Esophagus muscularis mucosa (tissue), 4 donors: Measurements from ENCODE around the gene FCER2. TPM values are rescaled to one million over a fixed set of nuclear protein-coding genes. Genes with fewer than 3 reads are reported as not detected.

ENCODE experiments used
- DNase-seq: peaks from one replicate; pipeline ENCODE4 v3.0.0-alpha.2; 2017; ENCODE audit errors: extremely low spot score
- H3K27ac ChIP-seq, 4 donors: fragments of 200-600 bp; sonication (generic); replicated peaks in 1 of 4; 1 replicate in 3 of 4; 2 replicates in 1 of 4; pipeline ENCODE4 v1.5.1; 2016 to 2019; ENCODE audit warnings: mild to moderate bottlenecking in 1 of 4
- H3K27me3 ChIP-seq, 4 donors: fragments of 200-600 bp; sonication (generic); one replicate each; pipeline versions ENCODE4 v1.5.1 to v1.6.0; 2016 to 2019
- H3K36me3 ChIP-seq, 4 donors: fragments of 200-600 bp; sonication (generic); one replicate each; pipeline ENCODE4 v1.5.1; 2016 to 2019
- H3K4me1 ChIP-seq, 4 donors: fragments of 200-600 bp; sonication (generic); one replicate each; pipeline ENCODE4 v1.5.1; 2016 to 2019
- H3K4me3 ChIP-seq, 4 donors: fragments of 200-600 bp; sonication (generic); 1 replicate in 2 of 4; 2 replicates in 2 of 4; pipeline ENCODE4 v1.5.1; 2016 to 2019; ENCODE audit warnings: mild to moderate bottlenecking in 4 of 4, moderate library complexity in 1 of 4
- H3K9me3 ChIP-seq, 4 donors: fragments of 200-600 bp; sonication (generic); 1 replicate in 3 of 4; 2 replicates in 1 of 4; pipeline ENCODE4 v1.5.1; 2016 to 2019
- EP300 ChIP-seq: sonication (generic); formaldehyde crosslinking; IDR thresholded peaks from one replicate; pipeline ENCODE4 v1.6.1; 2017; ENCODE audit warnings: antibody characterized with exemption
- POLR2A ChIP-seq: fragments of 450-650 bp; IDR thresholded peaks from one replicate; pipeline ENCODE4 v1.6.1; 2017; ENCODE audit warnings: antibody characterized with exemption, moderate library complexity, mild to moderate bottlenecking, low read depth
- POLR2AphosphoS5 ChIP-seq, 2 donors: sonication (generic); formaldehyde crosslinking; IDR thresholded peaks; one replicate each; pipeline ENCODE4 v1.6.1; 2017; ENCODE audit warnings: antibody characterized with exemption in 2 of 2
- WGBS: methylation state at CpG from one replicate; pipeline ENCODE4 v1.1.5; 2018; 5-methylcytosine and 5-hydroxymethylcytosine counted together
- intact Hi-C: fragments of 100-400 bp; cut with DNase I; formaldehyde crosslinking; loops from one replicate; pipeline ENCODE4 v1.15.1; 2023
- total RNA-seq, 4 donors: library from RNA; depleted of rRNA; stranded (reverse); fragments of >200 nt; gene quantifications; one replicate each; pipeline versions ENCODE4 v1.1.0 to v1.2.1, GENCODE V29; 2016
- TF ChIP-seq, protein P1 (sequence below), 3 experiments: fragments of 200-600 bp in 2 of 3; fragments of 450-650 bp in 1 of 3; sonication (generic) in 2 of 3; IDR thresholded peaks; one replicate each; pipeline ENCODE4 v1.5.1; 2017 to 2019; ENCODE audit warnings: antibody characterized with exemption in 3 of 3, mild to moderate bottlenecking in 2 of 3, moderate library complexity in 1 of 3

FCER2 gene
- total RNA-seq, 4 donors from 2014 or later, result 0.29 TPM; not detected in 3

DNA sequence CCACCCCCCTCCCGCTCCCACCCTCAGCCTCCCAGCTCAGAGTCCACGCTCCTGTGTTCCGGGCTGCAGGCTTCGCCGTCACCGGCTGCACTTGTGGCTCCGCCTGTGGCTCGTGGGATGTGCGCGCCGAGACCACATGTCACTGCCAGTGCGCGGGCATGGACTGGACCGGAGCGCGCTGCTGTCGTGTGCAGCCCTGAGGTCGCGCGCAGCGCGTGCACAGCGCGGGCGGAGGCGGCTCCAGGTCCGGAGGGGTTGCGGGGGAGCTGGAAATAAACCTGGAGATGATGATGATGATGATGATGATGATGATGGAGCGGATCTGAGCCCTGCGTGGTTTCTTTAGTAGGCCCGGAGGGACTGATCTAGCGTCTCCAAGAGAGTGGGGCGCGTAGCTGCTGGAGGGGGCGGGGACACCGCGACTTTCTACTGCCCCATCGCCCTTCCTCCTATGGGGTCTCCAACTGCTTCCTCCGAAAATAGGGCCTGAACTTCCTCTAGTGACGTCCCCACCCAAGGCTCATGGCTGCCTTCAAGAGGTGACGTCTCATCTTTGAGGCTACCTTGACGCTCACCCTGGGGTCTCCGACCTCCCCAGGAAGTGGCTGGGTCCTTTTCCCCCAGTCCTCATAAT, 31.7 kb downstream of the FCER2 start:
- Histone ChIP-seq H3K4me3 (peak overlapping the region in 2 of 4 donors; percentile 18), H3K36me3 (no peaks in the 10 kb centered on the region), H3K9me3 (no peaks in the 10 kb centered on the region), H3K4me1 (peaks cover 0 to 5% (median 2%) of the 10 kb centered on the region in 4 donors), H3K27me3 (peaks cover 0 to 71% (median 12%) of the 10 kb centered on the region in 4 donors), H3K27ac (no peak overlapping the region)
- DNase-seq, result no peak
- TF ChIP-seq POLR2AphosphoS5 (IDR thresholded peaks at IDR 0.05), result no peak
- TF ChIP-seq POLR2A, result no peak
- TF ChIP-seq, protein P1, sequence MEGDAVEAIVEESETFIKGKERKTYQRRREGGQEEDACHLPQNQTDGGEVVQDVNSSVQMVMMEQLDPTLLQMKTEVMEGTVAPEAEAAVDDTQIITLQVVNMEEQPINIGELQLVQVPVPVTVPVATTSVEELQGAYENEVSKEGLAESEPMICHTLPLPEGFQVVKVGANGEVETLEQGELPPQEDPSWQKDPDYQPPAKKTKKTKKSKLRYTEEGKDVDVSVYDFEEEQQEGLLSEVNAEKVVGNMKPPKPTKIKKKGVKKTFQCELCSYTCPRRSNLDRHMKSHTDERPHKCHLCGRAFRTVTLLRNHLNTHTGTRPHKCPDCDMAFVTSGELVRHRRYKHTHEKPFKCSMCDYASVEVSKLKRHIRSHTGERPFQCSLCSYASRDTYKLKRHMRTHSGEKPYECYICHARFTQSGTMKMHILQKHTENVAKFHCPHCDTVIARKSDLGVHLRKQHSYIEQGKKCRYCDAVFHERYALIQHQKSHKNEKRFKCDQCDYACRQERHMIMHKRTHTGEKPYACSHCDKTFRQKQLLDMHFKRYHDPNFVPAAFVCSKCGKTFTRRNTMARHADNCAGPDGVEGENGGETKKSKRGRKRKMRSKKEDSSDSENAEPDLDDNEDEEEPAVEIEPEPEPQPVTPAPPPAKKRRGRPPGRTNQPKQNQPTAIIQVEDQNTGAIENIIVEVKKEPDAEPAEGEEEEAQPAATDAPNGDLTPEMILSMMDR (IDR thresholded peaks at IDR 0.05), result no peak
- no CpG with 5 or more reads among the region's 43 CpGs for WGBS
- intact Hi-C loops, result no loop called here

GRCh38 chr19:7669641-7670040, 32.3 kb downstream of the FCER2 start:
- Histone ChIP-seq H3K4me1 (peaks cover 0 to 5% (median 2%) of the 10 kb centered on the region in 4 donors), H3K4me3 (peak overlapping the region in 1 of 4 donors; percentile 18), H3K36me3 (no peaks in the 10 kb centered on the region), H3K27ac (no peak overlapping the region), H3K27me3 (peaks cover 0 to 67% (median 12%) of the 10 kb centered on the region in 4 donors), H3K9me3 (no peaks in the 10 kb centered on the region)
- WGBS, result 31% methylated on average over 9 of the region's 9 CpGs
- no peak for TF ChIP-seq POLR2A
- TF ChIP-seq EP300, result no peak
- TF ChIP-seq, protein P1 (IDR thresholded peaks at IDR 0.05), result no peak
- no peak for TF ChIP-seq POLR2AphosphoS5 (IDR thresholded peaks at IDR 0.05)
- intact Hi-C loops, result no loop called here
- DNase-seq, result no peak

DNA sequence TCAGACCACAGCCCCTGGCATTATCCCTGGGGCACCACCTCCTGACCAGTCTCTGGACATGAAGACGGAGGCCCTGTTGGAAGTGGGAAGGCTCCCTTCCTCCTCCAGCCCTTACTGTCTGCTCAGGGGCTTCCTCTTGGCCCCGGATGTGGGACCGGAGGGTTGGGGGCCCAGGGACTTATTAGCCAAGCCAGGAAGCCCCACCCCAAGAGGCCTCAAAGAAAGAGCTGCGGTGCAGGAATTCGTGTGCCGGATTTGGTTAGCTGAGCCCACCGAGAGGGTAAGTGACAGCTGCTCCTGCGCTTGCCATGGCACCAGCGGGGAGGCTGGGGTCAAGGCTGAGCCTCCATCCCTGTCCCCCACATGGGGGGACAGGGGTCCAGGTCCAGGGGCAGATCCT, 33.1 kb downstream of the FCER2 start, which contains the start of gene RETN:
Gene RETN, plus strand, starts transcription at position 208 of the 400 bp plus-strand sequence. CDS start 278 bp downstream, outside the sequence.
- WGBS, result 57% methylated on average over 8 of the region's 9 CpGs
- peaks cover 0 to 75% (median 12%) of the 10 kb centered on the region in 4 donors for H3K27me3 ChIP-seq

GRCh38 chr19:7665076-7665475, 36.9 kb downstream of the FCER2 start:
- H3K4me1 ChIP-seq, result peaks cover 0 to 1% (median 0%) of the 10 kb centered on the region in 4 donors
- 33% methylated on average over 4 of the region's 4 CpGs for WGBS
- no peak for TF ChIP-seq POLR2A
- no peak for TF ChIP-seq EP300
- TF ChIP-seq, protein P1 (IDR thresholded peaks at IDR 0.05), result no peak
- no peak for TF ChIP-seq POLR2AphosphoS5 (IDR thresholded peaks at IDR 0.05)
- intact Hi-C loops, result no loop called here
- H3K9me3 ChIP-seq, result no peaks in the 10 kb centered on the region
- DNase-seq, result no peak
- H3K27ac ChIP-seq, result no peak overlapping the region
- H3K36me3 ChIP-seq, result no peaks in the 10 kb centered on the region
- H3K27me3 ChIP-seq, result peaks cover 0 to 73% (median 4%) of the 10 kb centered on the region in 4 donors
- no peak overlapping the region for H3K4me3 ChIP-seq

More for the DNA sequence above, 33.1 kb downstream of the FCER2 start, which contains the start of gene RETN:
- intact Hi-C loops, result no loop called here
- H3K4me1 ChIP-seq, result peaks cover 0 to 3% (median 0%) of the 10 kb centered on the region in 4 donors
- no peaks in the 10 kb centered on the region for H3K9me3 ChIP-seq
- no peak within 1 kb of the TSS for H3K27ac ChIP-seq
- H3K36me3 ChIP-seq, result no peaks in the 10 kb centered on the region
- TF ChIP-seq POLR2AphosphoS5 (IDR thresholded peaks at IDR 0.05) (no peak), POLR2A (no peak), EP300 (no peak)
- TF ChIP-seq, protein P1 (IDR thresholded peaks at IDR 0.05), result no peak
- H3K4me3 ChIP-seq, result peak within 1 kb of the TSS in 1 of 4 donors; percentile 18
- no peak for DNase-seq
